Uterus (tissue), 2 donors: ENCODE results near the gene DNMT3A.

ENCODE experiments used
- CTCF ChIP-seq, 4 experiments: fragments of 200-600 bp in 2 of 4; fragments of 450-650 bp in 2 of 4; sonication (generic) in 2 of 4; IDR thresholded peaks; one replicate each; pipeline ENCODE4 v1.5.1; 2016 to 2019; ENCODE audit warnings: antibody characterized with exemption in 4 of 4, mild to moderate bottlenecking in 2 of 4, moderate library complexity in 1 of 4
- POLR2A ChIP-seq, 2 donors: fragments of 450-650 bp; IDR thresholded peaks; one replicate each; pipeline ENCODE4 v1.6.1; 2016; ENCODE audit warnings: antibody characterized with exemption in 2 of 2, mild to moderate bottlenecking in 1 of 2, moderate library complexity in 1 of 2

GRCh38 chr2:25388491-25388890 is 46.8 kb upstream of the DNMT3A start:
- TF ChIP-seq CTCF (IDR thresholded peaks at IDR 0.05) (no peak), POLR2A (IDR thresholded peaks at IDR 0.05) (no peak)
